Measurements from ENCODE around the gene ETS1. TPM values are rescaled to one million over a fixed set of nuclear protein-coding genes. Genes with fewer than 3 reads are reported as not detected.
"Not testable (repeated sequence)": the region's sequence is repeated elsewhere in the genome, so short reads cannot be mapped to it uniquely, and the experiment has no call there.

ETS1 gene
- total RNA-seq, 1 donor from 2014 or later: 53.4 TPM

DNA sequence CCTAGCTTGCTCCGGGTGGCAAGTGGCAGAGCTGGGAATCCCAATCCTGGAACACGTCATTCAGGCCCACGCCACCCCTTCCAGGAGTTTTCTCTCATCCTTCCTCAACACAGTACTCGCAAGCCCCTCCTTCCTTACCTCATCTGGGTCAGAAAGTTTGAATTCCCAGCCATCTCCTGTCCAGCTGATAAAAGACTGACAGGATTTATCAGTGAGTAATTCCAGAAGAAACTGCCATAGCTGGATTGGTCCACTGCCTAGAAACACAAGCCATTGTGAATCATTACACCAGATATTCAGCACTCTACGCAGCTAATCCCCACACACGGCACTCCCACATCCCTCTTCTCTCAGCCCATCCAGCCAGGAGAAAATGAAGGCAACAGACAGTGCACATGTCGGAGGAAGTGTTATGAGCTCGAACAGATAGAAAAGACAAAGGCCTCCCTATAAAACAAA lies 124.0 kb downstream of the ETS1 start:
- DNase-seq: peak; percentile 44
- intact Hi-C loops (cut with micrococcal nuclease): no loop called here
- ATAC-seq: peak; percentile 81

DNA sequence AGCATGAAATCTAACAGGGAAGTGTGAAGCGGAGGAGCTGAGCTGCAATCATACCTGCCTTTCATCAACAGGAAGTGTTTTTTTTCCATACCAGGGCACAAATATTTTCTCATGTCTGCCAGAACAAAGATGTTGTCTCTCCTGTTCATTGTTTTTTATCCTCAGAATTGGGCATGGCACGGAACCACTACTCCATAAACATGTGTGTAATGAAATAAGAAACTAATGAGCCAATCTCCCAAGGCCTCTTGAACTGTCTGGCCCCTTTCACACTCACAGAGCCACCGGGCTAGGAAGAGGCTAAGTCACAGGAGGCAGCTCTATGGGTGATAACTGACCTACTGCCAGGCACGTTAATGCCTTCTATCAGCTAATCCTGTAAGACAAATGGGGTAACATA lies 124.4 kb downstream of the ETS1 start:
- intact Hi-C loops (cut with micrococcal nuclease): no loop called here
- ATAC-seq: no peak
- DNase-seq: no peak

DNA sequence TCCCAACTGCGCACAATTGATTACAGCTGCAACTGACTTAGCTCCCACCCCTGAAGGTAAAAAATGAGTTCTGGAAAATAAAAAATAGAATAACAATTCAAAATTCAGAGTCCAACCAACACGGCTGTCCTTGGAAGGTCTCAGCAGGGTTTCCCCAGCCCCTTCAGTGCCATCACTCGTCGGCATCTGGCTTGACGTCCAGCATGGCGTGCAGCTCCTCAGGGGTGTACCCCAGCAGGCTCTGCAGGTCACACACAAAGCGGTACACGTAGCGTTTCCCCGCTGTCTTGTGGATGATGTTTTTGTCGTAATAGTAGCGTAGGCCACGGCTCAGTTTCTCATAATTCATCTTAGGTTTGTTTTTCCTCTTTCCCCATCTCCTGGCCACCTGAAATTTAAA lies 125.2 kb downstream of the ETS1 start:
- intact Hi-C loops (cut with micrococcal nuclease): no loop called here
- DNase-seq (no peak), ATAC-seq (no peak)

DNA sequence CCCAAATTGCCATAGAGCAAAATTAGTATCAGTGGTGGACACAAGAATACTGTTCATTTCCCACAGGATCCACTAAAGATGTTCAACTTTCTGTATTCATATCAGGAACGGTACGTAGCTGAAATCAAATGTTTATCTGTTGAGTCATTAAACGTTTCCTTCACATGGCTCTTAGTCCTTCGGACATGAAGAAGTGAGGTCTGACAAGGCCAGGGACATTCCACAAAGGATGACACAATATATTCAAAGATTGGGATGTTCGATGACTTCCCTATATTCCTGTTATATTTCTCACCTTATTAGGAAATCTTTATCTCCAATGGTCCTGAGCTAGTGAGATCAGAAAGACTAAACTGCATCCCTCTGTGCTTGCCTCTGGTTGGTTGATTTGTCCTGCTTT lies 129.0 kb downstream of the ETS1 start:
- intact Hi-C loops (cut with micrococcal nuclease): no loop called here
- no peak for DNase-seq
- no peak for ATAC-seq

DNA sequence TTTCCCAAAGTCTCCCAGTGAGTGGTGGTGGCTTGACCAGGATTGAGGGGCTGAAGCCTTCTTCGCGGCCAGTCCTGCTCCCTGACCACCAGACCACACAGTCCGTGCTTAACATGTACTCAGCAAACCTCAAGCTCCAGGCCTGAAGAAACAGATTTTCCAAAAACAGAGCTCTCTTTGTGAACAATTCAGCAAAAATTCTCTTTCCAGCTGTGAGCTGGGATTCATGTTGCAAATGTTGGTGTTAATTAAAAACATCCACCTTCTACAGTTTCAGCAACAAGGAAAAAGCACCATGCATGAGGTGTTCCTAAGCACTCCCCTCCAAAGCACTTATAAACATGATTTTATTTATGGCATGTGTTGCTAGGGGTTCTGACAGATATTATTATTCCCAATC lies 129.5 kb downstream of the ETS1 start:
- ATAC-seq: no peak
- intact Hi-C loops (cut with micrococcal nuclease): no loop called here

DNA sequence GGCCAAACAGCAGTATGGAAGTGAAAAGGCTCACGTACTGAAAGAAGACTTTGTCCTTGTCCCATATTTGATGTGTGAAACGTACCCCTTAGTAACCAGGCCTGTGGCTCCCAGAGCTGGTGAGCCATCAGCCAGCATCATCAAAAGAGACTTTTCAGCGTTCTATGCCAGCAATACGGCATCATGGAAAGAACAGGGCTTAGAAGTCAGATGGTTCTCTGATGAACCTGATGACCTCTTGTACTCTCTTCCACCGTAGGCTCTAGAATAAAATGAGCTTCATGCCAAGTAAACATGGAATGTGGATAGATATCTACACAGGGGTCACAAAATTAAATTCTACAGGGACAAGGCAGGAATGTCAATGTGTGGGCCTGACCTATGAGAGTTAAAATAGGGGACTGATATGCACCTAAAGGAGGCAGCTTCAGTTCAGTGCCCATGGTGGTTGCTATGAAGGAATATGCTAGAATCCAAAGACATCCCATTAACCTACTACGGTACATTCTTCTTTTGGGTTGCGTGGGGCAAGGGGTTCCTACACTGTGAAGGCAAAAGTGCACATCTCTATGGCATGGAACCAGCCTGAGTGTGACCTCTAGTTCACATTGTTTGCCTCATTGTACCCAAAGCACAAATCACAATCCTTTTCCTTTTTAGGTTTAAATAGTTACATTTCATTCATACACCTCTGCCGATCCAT lies 130.6 kb downstream of the ETS1 start:
- intact Hi-C loops (cut with micrococcal nuclease): no loop called here
- DNase-seq (no peak), ATAC-seq (no peak)

More for the DNA sequence above, 129.5 kb downstream of the ETS1 start:
- DNase-seq: no peak

DNA sequence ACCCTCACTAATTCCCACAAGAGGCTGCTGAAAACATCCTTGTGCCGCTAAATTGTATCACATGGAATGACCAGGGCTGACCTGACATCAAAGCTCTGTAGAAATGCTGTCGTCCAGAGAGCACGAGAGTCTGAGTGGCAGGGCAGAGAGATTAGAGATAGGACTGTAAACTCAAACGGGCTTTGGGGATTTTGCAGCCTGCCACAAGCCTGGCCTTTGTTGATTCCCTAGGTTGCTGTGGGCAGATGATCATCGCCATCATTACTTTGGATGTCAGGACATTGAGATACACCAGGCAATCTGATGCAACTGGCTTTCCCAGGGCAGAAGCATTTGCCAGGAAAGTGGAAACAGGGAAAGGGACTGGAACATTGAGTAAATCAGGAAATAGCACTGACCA lies 131.6 kb downstream of the ETS1 start:
- intact Hi-C loops (cut with micrococcal nuclease): no loop called here
- peak; percentile 18 for ATAC-seq
- DNase-seq: no peak

DNA sequence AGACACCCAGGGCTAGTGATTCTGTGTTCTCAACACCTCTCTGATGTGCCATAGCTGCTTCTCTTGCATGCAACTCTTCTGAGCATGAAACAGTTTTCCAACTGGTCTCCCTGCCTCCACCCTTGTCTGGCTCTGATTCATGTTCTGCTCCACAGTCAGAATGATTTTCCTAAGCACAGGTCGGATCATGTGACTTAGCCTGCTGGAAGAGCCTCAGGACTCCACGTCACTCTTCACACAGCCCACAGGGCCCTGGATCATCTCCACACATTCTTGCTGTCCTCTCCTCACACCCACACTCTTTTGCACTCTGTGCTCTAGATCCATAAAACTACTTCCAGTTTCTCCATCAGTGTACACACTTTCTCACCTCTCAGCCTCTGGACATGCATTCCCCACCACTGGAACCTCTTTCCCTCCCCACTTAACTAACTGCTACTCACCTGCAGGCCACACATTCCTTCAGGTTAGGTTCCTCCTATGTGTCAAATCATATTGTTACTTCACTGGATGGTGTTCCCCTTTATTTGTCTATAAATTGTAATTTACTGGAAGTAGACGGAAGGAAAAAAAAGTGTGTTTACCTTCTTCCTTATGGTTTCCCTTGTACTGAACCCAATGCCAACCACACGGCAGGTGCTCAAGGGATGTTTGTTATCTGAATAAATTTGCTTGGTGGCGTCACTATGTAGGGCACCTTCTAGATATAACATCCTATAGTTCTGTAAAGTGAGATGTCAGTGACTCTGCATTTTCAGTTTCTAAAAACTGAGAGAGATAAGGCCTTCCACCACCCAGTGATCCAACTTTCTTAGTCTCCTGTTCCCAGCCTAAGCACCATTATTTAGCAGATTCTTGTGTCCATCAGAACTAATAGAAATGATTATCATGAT lies 133.7 kb downstream of the ETS1 start:
- intact Hi-C loops (cut with micrococcal nuclease): no loop called here
- ATAC-seq (peak; percentile 79), DNase-seq (peak; percentile 62)

DNA sequence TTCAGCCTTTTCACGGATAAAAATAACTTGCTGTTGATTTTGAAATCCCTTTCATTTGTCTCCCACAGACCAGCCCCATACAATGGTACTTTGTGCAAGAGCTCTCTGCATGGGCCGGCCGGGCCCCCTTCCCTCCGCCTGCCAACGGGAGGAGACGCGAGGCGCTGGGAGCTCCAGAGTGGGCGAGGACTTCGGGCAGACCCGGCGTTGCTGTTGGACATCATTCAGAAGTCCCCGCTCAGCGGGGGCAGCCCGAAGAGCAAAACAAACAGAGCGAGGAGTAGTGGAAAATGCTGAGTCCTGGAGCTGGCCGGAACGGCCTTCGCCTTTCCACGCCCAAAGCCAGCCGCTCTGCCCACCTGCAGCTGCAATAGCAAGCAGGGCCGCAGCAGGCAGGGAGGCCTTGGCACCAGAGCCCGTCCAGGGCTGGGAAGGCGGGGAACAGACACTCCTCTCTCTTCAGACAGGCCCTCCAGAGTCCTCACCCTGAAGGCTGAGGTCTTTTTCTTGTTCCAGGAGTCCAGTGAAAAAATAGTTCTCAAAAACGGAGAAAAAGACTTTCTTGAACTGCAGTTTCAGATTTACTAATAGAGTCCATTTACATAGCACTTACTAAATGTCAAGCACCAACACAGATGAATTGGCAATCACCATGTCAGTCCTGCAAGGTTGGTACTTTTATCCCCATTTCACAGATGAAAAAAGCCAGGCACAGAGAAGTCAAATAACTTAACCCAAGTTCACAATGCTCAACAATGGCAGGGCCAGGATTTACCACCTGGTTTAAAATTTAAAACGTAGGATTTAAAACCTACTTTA lies 135.5 kb downstream of the ETS1 start:
- peak; percentile 74 for DNase-seq
- intact Hi-C loops (cut with micrococcal nuclease): no loop called here
- peak; percentile 78 for ATAC-seq

DNA sequence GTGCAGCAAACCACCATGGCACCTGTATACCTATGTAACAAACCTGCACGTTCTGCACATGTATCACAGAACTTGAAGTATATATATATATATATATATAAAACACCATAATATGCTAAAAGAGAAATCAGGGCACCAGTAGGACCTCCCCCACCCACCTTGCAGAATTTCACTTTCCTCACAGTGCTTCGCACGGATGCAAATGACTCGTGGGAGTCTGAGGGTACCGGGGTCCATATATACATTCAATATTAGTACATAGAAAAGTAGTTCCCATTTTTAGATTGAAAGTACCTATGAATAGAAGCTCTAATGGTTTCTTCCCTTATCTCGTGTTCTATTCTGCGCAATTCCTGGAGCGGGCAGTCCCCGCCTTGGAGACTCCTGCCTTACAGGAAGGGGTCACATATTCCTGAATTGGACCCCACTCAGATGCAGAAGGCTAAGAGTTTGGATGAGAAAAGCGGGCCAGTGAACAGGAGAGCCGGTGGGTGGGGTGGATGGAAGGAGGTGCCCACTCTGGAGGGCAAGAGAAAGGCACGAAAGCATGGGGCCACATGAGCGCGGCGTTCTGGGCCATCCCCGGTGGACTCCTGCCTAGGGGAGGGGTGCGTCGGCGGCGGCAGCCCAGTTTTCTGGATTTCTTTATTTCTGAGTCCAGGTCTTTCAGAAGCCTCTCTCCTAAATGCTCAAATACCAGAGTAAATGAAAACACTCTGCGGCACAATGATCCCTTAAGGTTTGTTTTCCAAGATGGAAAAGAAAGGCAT lies 136.3 kb downstream of the ETS1 start:
- no peak for ATAC-seq
- intact Hi-C loops (cut with micrococcal nuclease): no loop called here
- no peak for DNase-seq

DNA sequence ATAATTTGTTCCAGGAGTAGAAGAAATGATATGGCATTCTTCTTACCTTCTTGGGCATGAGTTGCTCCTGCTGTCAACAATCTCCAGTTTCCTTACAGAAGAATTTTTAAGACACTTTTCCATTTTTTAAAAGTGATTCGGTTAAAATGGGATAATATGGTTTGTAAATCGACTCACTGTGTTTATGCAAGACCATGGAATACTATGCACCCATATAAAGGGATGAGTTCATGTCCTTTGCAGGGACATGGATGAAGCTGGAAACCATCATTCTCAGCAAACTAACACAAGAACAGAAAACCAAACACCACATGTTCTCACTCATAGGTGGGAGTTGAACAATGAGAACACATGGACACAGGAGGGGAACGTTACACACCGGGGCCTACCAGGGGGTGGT lies 136.9 kb downstream of the ETS1 start:
- DNase-seq; intact Hi-C loops (cut with micrococcal nuclease); ATAC-seq: not testable (repeated sequence)

DNA sequence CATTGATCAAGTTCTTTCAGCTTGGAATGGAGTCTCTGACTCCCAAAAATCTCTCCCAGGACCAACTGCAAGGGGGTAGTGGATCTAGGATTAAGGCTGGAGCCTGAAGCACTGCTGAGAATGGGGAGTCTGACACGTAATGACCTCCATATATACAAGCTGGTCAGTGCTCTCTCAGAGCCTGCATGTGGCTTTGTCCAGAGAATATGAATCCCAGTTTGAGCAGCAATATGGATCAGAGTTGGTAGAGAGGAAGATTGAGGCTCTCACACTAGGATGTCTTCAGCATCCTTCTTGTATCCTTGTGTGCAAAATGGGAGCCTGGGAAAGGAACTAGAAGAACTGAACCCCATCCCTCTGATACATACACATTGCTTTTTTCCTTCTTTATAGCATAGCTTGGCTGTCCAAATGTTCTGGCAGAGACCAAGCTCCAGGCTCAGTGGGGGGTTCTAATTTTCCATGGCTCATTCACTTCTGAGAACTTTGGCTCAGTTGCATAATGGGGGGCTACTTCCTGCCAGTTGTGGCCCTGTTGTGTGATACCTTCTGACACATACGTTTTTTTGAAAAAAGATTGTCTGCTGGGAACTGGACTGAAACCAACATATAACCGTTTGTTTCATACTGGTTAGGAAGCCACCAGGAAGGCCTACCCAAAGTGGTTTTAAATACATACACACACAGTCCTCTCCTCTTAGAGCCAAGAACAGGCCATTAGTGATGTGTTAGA lies 138.2 kb downstream of the ETS1 start:
- ATAC-seq: no peak
- DNase-seq: no peak
- intact Hi-C loops (cut with micrococcal nuclease): no loop called here

DNA sequence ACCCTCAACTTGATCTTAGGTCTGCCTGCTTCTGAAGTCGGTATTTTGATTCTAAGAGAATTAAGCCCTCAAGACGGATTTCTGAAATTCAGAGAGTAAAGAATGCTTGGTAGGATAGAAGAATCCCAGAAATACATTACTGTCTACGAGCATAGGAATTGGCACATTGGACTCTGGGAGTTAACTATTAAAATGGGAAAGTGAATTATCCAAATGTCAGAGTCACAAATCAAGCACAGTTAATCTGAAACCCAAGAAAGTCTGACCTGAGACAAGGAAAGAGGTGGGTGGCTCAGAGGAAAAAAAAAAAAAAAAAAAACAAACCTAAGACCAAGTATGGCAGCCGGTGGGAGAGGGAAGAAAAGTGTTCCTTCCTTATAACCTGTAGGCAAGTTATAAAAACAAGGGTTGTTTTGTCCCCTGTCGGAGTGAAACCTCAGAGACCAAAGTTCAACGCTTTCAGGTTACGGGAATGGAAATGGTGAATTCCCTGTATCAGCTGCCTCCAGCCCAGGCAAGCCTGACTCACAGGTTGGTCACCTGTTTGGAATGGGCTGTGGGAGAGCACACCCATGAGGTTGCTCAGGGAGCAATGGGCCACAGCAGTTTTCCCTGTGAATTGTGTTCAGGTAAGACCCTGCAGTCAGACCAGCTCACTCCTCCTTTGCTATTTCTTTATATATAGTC lies 139.0 kb downstream of the ETS1 start:
- intact Hi-C loops (cut with micrococcal nuclease): no loop called here
- DNase-seq (no peak), ATAC-seq (no peak)

DNA sequence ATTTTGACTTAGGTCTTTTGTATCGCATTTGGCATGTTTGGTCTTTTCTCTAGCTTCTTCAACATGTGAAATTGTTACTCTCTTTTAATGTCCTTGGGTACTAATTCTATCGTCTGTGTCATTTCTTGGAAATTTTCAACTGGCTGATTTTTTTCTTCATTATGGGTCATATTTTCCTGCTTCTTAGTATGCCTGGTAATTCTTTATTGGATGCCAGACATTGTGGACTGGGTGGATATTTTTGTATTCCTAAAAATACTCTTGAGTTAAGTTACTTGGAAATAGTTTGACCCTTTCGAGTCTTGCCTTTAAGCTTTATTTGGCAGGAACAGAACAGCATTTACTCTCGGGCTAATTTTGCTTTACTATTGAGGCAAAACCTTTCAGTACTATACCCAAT lies 140.1 kb downstream of the ETS1 start:
- intact Hi-C loops (cut with micrococcal nuclease): no loop called here
- ATAC-seq (no peak), DNase-seq (no peak)

DNA sequence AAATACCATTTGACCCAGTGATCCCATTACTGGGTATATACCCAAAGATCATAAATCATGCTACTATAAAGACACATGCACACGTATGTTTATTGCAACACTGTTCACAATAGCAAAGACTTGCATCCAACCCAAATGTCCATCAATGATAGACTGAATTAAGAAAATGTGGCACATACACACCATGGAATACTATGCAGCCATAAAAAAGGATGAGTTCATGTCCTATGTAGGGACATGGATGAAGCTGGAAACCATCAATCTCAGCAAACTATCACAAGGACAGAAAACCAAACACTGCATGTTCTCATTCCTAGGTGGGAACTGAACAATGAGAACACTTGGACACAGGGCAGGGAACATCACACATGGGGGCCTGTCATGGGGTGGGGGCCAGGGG lies 141.4 kb downstream of the ETS1 start:
- intact Hi-C loops (cut with micrococcal nuclease); DNase-seq; ATAC-seq: not testable (repeated sequence)

DNA sequence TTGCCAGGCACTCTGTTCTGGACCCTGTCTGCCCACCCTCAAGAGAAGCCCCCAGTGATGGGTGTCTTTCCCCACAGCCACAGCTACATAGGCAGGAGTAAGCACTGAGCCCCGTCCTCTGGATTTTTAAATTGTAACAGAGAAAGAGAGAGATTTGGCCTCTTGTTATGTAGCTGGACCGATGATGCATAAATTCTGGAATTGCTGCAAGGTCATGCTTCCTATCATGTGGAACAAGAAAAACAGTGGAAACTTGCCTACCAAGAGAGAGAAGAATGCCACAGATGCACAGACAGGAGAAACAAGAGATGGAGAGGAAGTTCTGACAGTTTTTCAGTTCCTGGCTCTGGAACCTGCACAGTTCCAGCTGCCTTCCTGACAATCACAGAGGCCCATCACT lies 150.2 kb downstream of the ETS1 start:
- no peak for DNase-seq
- intact Hi-C loops (cut with micrococcal nuclease): no loop called here
- ATAC-seq: peak; percentile 23

DNA sequence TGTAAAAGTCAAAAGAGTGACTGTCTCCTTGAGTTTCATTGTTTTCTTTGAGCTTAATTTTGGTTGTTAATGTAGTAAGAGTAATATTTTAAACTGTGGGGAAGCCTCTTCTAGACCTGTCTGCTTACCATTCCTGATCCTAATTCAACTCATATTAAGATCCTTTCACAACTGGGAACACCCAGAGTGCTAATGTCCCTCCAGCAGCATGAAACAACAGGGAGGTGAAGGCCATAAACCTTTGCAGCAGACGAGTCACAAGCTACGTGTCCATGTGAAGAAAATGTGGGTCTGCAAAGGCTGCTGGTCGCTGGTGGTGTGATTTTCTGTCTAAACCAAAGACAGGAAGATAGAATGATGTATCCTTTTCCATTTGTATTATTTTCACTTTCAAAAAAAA lies 152.5 kb downstream of the ETS1 start:
- intact Hi-C loops (cut with micrococcal nuclease): no loop called here
- no peak for DNase-seq
- ATAC-seq: no peak

DNA sequence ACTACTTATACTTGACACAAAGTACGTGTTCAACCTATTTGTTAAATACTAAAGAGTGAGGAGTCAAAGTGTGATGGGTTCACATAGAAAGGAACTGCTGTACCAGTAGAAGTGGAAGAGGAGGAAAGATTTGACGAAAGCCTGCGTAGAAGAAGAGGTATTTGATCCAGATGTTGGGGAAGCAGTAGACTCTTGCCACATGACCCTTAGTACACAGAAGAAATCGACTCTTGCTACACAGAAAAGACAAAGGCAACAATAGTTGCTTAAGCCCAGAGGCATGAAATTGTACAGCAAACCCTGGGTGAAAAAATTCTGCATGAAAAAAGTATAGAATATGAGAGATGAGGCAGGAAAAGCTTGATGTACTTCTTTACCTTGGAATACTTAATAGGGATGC lies 152.9 kb downstream of the ETS1 start:
- no peak for DNase-seq
- intact Hi-C loops (cut with micrococcal nuclease): no loop called here
- ATAC-seq: no peak

All from left ventricle myocardium superior (tissue), 1 donor.